Stimulated activated CD8-positive, alpha-beta memory T cell treated with anti-CD3 and anti-CD28 coated beads, Interleukin-12 subunit alpha, Interleukin-12 subunit beta, amount 100 ng/mL, for 1 hour (primary cell): Measurements from ENCODE around the gene PALM.
"Not testable (repeated sequence)": the region's sequence is repeated elsewhere in the genome, so short reads cannot be mapped to it uniquely, and the experiment has no call there.

Experiments
- DNase-seq: peaks from one replicate; pipeline ENCODE4 v3.0.0-alpha.2; 2020; ENCODE audit warnings: low read depth

Gene PALM

GRCh38 chr19:679418-680286, 29.1 kb upstream of the PALM start:
- DNase-seq = no peak

GRCh38 chr19:680287-681028, 28.3 kb upstream of the PALM start:
- peak; percentile 98 for DNase-seq

GRCh38 chr19:681029-682019, 27.4 kb upstream of the PALM start:
- DNase-seq = no peak

DNA sequence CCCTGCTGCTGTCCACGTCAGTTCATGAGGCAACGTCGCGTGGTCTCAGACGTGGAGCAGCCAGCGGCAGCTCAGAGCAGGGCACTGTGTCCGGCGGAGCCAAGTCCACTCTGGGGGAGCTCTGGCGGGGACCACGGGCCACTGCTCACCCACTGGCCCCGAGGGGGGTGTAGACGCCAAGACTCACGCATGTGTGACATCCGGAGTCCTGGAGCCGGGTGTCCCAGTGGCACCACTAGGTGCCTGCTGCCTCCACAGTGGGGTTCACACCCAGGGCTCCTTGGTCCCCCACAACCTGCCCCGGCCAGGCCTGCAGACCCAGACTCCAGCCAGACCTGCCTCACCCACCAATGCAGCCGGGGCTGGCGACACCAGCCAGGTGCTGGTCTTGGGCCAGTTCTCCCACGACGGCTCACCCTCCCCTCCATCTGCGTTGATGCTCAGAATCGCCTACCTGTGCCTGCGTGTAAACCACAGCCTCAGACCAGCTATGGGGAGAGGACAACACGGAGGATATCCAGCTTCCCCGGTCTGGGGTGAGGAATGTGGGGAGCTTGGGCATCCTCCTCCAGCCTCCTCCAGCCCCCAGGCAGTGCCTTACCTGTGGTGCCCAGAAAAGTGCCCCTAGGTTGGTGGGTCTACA, 25.9 kb upstream of the PALM start:
- no peak for DNase-seq

- no peak for DNase-seq
Measured at GRCh38 chr19:685454-685931, 23.2 kb upstream of the PALM start.

DNA sequence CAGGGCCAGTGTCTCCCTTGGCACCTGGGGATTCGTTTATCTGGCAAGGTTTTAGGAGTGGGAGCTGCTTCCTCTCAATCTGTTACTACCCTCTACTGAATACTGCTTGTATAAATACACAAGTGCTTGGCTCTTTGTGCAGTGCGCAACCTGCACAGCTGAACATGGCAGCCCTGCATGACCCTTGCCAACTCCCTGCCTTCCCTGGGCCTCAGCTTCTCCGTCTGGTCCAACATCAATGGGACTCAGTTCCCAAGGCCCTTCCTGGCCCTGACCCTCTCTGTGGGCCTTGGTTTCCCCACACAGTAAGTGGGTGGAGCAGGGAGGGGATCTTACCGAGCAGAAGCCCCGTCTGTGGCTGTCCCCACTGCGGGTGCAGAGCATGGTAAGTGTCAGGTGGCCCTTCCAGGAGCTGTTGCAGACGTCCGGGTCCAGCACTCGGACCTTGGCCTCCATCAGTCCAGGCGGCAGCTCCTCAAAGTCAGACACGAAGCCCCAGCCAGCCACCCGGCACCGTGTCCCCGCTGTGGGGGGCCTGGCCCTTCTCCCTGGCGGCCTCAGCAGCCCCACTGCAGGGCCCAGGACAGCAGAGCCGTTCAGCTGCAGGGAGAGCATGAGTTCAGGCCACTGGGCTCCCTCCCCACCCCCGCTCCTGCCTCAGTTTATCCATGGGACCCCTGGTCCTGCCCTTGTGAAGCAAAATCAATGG, 22.0 kb upstream of the PALM start:
- no peak for DNase-seq

GRCh38 chr19:687569-688166, 21.1 kb upstream of the PALM start:
- no peak for DNase-seq

GRCh38 chr19:688214-688613, 20.5 kb upstream of the PALM start:
- DNase-seq = no peak

- no peak for DNase-seq
Measured at GRCh38 chr19:688992-689391, 19.7 kb upstream of the PALM start.

DNA sequence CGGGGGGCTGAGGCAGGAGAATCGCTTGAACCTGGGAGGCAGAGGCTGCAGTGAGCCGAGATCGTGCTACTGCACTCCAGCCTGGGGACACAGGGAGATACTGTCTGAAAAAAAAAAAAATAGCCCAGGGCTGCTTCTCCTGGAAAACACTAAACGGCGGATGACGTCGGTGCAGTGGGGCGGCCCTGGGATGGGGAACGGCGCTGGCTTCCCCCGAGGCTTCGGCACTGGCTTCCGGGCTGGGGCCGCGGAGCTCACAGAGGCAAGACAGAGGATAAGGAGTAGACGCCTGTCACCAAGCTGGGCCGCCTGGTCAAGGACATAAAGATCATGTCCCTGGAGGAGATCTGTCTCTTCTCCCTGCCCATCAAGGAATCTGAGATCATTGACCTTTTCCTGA, 18.5 kb upstream of the PALM start:
- DNase-seq = no peak

- no peak for DNase-seq
Measured at GRCh38 chr19:694481-695351, 14.0 kb upstream of the PALM start.

- no peak for DNase-seq
Measured at GRCh38 chr19:695352-695949, 13.3 kb upstream of the PALM start, which contains the start of gene PRSS57. Gene PRSS57, minus strand, starts transcription at chr19:695452. Its CDS starts 22 bp downstream, at chr19:695430.

GRCh38 chr19:698529-698928, 10.2 kb upstream of the PALM start:
- not testable (repeated sequence) for DNase-seq

DNA sequence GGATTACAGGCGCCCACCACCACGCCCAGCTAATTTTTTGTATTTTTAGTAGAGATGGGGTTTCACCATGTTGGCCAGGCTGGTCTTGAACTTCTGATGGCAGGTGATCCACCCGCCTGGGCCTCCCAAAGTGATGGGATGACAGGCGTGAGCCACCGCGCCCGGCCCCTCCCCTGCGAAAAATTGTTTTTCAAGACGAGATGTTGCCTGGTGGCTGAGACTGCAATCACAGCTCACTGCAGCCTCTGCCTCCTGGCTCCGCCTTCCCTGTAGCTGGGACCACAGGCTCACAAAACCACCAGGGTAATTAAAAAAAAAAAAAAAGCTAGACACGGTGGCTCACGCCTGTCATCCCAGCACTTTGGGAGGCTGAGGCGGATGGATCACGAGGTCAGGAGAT, 8.8 kb upstream of the PALM start:
- DNase-seq = not testable (repeated sequence)

GRCh38 chr19:702847-703246, 5.9 kb upstream of the PALM start:
- not testable (repeated sequence) for DNase-seq

DNA sequence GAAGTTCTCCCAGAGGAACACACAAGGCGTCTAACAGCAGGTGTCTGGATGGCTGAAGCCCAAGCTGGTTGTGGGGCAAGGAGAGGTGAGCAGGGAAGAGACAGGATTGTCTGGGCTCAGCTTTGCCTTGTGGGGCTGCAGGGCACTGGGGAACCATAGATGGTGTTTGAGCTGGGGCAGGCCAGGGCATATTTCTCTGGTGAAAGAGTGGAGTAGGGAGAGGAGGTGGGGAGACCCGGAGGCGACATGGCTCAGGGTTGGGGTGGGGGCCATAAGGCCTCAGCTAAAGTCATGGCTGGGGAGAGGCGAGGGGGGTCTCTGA, 5.4 kb upstream of the PALM start:
- no peak for DNase-seq

GRCh38 chr19:703651-704446, 4.9 kb upstream of the PALM start:
- DNase-seq = peak; percentile 36

- no peak for DNase-seq
Measured at GRCh38 chr19:704447-704741, 4.3 kb upstream of the PALM start.
